Right atrium auricular region (tissue), 2 donors: ENCODE measurements around the gene TBC1D25. TPM values are rescaled to one million over a fixed set of nuclear protein-coding genes. Genes with fewer than 3 reads are reported as not detected.

Source experiments
- DNase-seq: peaks from one replicate; pipeline ENCODE4 v3.0.0-alpha.2; 2019; ENCODE audit warnings: low spot score
- H3K27ac ChIP-seq, 2 donors: fragments of 200-600 bp; sonication (generic); 1 replicate in 1 of 2; 2 replicates in 1 of 2; pipeline ENCODE4 v1.5.1; 2016 to 2019
- H3K27me3 ChIP-seq, 2 donors: fragments of 200-600 bp; sonication (generic); one replicate each; pipeline versions ENCODE4 v1.5.1 to v1.6.0; 2017 to 2019
- H3K36me3 ChIP-seq: fragments of 200-600 bp; sonication (generic); one replicate; pipeline ENCODE4 v1.5.1; 2016
- H3K4me1 ChIP-seq, 2 donors: fragments of 200-600 bp; sonication (generic); one replicate each; pipeline versions ENCODE4 v1.5.1 to v1.6.0; 2017 to 2019
- H3K4me3 ChIP-seq, 2 donors: fragments of 200-600 bp; sonication (generic); 1 replicate in 1 of 2; 2 replicates in 1 of 2; pipeline ENCODE4 v1.5.1; 2017 to 2019; ENCODE audit warnings: mild to moderate bottlenecking in 1 of 2, moderate library complexity in 1 of 2
- H3K9me3 ChIP-seq, 2 donors: fragments of 200-600 bp; sonication (generic); one replicate each; pipeline ENCODE4 v1.5.1; 2019
- total RNA-seq, 2 donors: library from RNA; depleted of rRNA; stranded (reverse); fragments of >200 nt; gene quantifications; one replicate each; pipeline ENCODE4 v1.1.0, GENCODE V29; 2016
- TF ChIP-seq, protein P1 (sequence below), 2 donors: fragments of 200-600 bp; sonication (generic); IDR thresholded peaks; one replicate each; pipeline ENCODE4 v1.5.1; 2019; ENCODE audit warnings: antibody characterized with exemption in 2 of 2

TBC1D25 gene
- total RNA-seq, 2 donors from 2014 or later = 11.0 to 17.5 TPM

DNA sequence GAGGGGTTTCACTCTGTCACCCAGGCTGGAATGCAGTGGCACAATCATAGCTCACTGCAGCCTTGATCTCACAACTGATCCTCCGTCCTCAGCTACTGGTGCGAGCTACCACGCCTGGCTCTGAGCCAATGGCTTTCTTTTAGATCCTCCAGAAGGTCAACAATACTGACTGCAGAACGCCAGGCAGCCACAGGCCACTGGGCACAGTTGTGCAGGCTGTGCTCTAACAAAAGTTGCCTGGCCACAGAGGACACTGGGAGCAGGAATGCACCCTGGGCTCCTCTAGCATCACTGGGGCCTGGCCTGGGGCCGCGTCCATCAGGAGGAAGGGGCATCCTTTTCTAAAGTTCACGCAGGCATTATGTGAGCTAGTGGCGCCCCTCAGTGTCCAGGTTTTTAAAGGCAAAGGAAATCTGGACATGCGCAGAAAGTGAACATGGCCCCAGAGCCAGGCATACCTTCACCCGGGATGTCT lies 45.6 kb upstream of the TBC1D25 start:
- Histone ChIP-seq H3K4me3 (no peak overlapping the region), H3K27me3 (no peaks in the 10 kb centered on the region), H3K9me3 (peaks cover 0 to 4% of the 10 kb centered on the region in 2 donors), H3K36me3 (no peaks in the 10 kb centered on the region), H3K27ac (no peak overlapping the region), H3K4me1 (no peaks in the 10 kb centered on the region)
- no peak for DNase-seq
- TF ChIP-seq, protein P1, sequence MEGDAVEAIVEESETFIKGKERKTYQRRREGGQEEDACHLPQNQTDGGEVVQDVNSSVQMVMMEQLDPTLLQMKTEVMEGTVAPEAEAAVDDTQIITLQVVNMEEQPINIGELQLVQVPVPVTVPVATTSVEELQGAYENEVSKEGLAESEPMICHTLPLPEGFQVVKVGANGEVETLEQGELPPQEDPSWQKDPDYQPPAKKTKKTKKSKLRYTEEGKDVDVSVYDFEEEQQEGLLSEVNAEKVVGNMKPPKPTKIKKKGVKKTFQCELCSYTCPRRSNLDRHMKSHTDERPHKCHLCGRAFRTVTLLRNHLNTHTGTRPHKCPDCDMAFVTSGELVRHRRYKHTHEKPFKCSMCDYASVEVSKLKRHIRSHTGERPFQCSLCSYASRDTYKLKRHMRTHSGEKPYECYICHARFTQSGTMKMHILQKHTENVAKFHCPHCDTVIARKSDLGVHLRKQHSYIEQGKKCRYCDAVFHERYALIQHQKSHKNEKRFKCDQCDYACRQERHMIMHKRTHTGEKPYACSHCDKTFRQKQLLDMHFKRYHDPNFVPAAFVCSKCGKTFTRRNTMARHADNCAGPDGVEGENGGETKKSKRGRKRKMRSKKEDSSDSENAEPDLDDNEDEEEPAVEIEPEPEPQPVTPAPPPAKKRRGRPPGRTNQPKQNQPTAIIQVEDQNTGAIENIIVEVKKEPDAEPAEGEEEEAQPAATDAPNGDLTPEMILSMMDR (IDR thresholded peaks at IDR 0.05) = peak in 1 of 2 donors; percentile 38

DNA sequence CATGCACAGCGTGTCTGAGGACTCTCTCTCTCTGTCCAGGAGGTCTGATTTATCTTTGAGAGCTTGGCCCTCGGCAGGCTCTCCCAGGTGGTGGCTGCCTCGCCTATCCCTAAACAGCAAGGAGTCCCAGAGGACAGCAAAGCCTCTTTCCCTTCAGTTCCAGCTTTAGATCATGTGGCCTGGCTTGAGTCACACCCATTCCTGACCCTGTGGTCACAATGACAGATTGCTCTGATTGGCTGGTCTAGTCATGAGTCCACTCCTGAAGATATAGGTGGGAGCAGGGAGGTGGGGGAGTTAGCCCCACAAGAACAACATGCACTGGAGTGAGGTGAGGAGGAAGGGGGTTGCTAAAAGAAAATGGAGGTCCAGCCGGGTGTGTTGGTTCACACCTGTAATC lies 42.9 kb upstream of the TBC1D25 start:
- H3K9me3 ChIP-seq = no peaks in the 10 kb centered on the region
- TF ChIP-seq, protein P1 (IDR thresholded peaks at IDR 0.05) = no peak
- no peak for DNase-seq

DNA sequence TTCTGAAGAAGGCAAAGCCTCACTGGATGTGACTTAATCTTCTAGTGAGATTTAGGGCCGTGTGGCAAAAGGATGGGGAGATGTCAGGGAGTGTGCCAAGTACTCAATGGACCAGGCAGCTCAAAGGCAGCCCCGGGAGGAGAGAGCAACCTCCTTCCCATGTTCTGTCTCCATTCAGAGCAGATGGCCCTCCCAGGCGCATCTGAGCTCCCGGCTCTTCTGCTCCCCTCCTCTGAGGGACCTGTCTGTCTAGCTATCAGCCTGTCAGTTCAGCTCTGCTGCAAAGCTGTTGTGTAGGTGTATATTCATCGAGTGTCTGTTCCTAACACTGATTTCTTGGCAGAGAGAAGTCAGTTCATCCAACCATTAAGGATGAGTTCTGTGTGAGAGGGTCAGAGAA lies 41.6 kb upstream of the TBC1D25 start:
- DNase-seq = no peak
- no peaks in the 10 kb centered on the region for H3K4me1 ChIP-seq
- no peaks in the 10 kb centered on the region for H3K36me3 ChIP-seq
- H3K4me3 ChIP-seq = no peak overlapping the region
- H3K9me3 ChIP-seq = no peaks in the 10 kb centered on the region
- no peak overlapping the region for H3K27ac ChIP-seq
- no peaks in the 10 kb centered on the region for H3K27me3 ChIP-seq
- TF ChIP-seq, protein P1 (IDR thresholded peaks at IDR 0.05) = no peak

More for the DNA sequence above, 42.9 kb upstream of the TBC1D25 start:
- Histone ChIP-seq H3K4me1 (no peaks in the 10 kb centered on the region), H3K27ac (no peak overlapping the region), H3K36me3 (no peaks in the 10 kb centered on the region), H3K4me3 (no peak overlapping the region), H3K27me3 (no peaks in the 10 kb centered on the region)

DNA sequence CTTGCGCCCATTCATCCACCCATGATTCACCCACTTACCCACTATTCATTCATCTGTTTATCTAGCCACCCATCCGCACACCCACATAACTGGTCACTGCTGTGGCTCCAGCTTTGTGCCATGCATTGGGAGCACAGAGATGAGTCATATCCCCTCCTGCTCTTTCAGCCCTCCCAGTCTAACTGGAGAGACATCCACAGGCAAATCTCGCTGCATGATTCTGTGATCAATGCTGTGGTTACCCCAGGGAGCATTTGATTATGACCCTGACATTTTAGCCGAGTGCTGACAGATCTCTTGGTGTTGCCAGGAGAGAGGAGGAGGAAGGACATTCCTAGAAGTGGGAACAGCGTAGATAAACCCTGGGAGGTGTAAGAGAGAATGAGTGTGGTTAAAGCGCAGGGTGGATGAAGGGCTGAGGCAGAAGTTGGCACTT lies 41.1 kb upstream of the TBC1D25 start:
- Histone ChIP-seq H3K36me3 (no peaks in the 10 kb centered on the region), H3K4me1 (no peaks in the 10 kb centered on the region), H3K9me3 (no peaks in the 10 kb centered on the region), H3K27ac (no peak overlapping the region), H3K4me3 (no peak overlapping the region), H3K27me3 (no peaks in the 10 kb centered on the region)
- TF ChIP-seq, protein P1 (IDR thresholded peaks at IDR 0.05) = no peak
- DNase-seq = no peak

DNA sequence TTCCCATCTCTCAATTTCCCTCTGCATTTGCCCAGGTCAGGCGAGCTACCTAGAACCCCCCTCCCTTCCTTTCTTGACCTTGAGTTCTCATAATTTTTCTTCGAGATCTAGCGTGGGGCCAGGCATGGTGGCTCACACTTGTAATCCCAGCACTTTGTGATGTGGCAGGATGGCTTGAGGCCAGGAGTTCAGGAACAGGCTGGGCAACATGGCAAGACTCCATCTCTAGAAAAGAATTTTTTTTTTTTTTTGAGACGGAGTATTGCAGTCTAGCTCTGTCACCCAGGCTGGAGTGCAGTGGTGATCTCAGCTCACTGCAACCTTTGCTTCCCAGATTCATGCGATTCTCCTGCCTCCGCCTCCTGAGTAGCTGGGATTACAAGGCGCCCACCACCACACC lies 35.3 kb upstream of the TBC1D25 start:
- Histone ChIP-seq H3K4me3 (no peak overlapping the region), H3K27me3 (no peaks in the 10 kb centered on the region), H3K9me3 (no peaks in the 10 kb centered on the region), H3K4me1 (peaks cover 0 to 4% of the 10 kb centered on the region in 2 donors), H3K27ac (no peak overlapping the region), H3K36me3 (no peaks in the 10 kb centered on the region)
- DNase-seq = no peak
- TF ChIP-seq, protein P1 (IDR thresholded peaks at IDR 0.05) = no peak

DNA sequence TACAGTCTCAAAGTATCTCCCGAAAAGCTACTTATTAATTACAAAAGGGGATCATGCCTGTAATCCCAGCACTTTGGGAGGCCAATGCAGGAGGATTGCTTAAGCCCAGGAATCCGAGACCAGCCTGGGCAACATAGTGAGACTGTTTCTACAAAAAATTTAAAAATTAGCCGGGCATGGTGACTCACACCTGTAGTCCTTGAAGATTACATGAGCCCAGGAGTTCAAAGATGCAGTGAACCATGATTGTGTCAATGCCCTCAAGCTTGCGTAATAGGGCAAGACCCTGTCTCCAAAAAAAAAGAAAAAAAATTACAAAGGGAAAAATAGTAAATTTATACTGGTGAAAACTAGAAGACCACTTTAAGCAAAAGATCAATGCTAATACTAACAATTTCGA lies 34.0 kb upstream of the TBC1D25 start:
- TF ChIP-seq, protein P1 (IDR thresholded peaks at IDR 0.05) = no peak
- Histone ChIP-seq H3K27ac (no peak overlapping the region), H3K9me3 (no peaks in the 10 kb centered on the region), H3K4me1 (peaks cover 0 to 9% of the 10 kb centered on the region in 2 donors), H3K4me3 (no peak overlapping the region), H3K27me3 (no peaks in the 10 kb centered on the region), H3K36me3 (no peaks in the 10 kb centered on the region)
- DNase-seq = no peak
